T-helper 9 cell (primary cell): ENCODE results near the gene CFI.
A peak's percentile ranks its signal among the peaks of the same experiment; 100 is the strongest.

Source experiments
- DNase-seq: peaks from one replicate; pipeline ENCODE4 v3.0.0-alpha.2; 2020
- total RNA-seq, 2 donors: gene quantifications; one replicate each; lab custom pipeline; 2026; lab: John Stamatoyannopoulos, UW

CFI gene
- total RNA-seq: 0 reads per million in 2 donors

GRCh38 chr4:109801895-109802319 lies at the start of gene CFI:
TSS of gene CFI (minus strand) at chr4:109801999. CDS start at chr4:109801971, 28 bp downstream.
- no peak for DNase-seq

- no peak for DNase-seq
These were observed 48.8 kb upstream of the CFI start for GRCh38 chr4:109850601-109851000.

- no peak for DNase-seq
These were observed 46.7 kb upstream of the CFI start for GRCh38 chr4:109848501-109848900.

GRCh38 chr4:109847896-109848442 lies 46.2 kb upstream of the CFI start, which contains the start of gene LRIT3:
TSS of gene LRIT3 (plus strand) at chr4:109848107. CDS start at chr4:109848202, 95 bp downstream.
- no peak for DNase-seq

GRCh38 chr4:109846395-109847098 lies 44.7 kb upstream of the CFI start:
- DNase-seq: no peak

- no peak for DNase-seq
These were observed 35.2 kb upstream of the CFI start for GRCh38 chr4:109836985-109837384.

- DNase-seq: no peak
These were observed 32.0 kb upstream of the CFI start for GRCh38 chr4:109833756-109834155.

- DNase-seq: no peak
These were observed 25.9 kb upstream of the CFI start, which contains the start of gene RRH for GRCh38 chr4:109827672-109828071. TSS of gene RRH (plus strand) at chr4:109827972. CDS start at chr4:109828028, 56 bp downstream.

GRCh38 chr4:109826719-109827118 lies 24.9 kb upstream of the CFI start:
- DNase-seq: no peak

DNA sequence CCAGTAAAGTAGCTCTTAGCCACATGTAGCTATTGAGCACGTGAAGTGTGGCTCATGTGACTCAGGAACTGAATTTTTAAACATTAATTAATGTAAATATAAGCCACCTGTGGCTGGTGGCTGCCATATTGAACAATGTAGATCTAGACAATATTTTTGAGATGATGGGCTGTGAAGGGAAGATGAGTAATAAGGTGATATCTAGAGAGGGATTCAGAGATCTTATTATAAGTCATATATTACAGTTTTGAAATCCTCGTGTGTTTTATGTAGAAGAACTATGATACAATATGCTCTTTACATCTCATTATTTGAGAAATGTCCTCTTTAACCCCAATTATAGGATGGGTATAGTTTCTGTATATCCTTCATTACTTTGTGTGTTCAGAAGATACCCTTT lies 19.4 kb upstream of the CFI start:
- DNase-seq: no peak

DNA sequence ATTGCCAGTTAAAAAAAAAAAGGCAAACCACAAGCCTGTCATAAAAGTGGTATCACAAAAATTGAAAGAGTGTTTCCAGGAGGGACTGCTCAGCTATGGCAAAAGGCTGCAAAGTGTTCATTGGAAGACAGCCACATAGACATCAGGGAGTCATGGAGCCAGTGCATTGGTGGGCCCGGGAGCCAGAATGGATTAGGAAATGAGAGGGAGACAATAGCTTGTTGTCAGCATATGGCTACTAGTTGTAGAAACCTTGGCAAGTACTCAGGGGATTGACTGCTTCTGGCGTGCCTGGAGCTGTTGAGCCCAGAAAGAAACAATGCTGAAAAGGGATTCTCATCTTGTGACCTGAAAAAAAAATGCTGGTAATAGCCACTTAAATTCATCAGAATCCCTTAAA lies 18.8 kb upstream of the CFI start:
- no peak for DNase-seq

DNA sequence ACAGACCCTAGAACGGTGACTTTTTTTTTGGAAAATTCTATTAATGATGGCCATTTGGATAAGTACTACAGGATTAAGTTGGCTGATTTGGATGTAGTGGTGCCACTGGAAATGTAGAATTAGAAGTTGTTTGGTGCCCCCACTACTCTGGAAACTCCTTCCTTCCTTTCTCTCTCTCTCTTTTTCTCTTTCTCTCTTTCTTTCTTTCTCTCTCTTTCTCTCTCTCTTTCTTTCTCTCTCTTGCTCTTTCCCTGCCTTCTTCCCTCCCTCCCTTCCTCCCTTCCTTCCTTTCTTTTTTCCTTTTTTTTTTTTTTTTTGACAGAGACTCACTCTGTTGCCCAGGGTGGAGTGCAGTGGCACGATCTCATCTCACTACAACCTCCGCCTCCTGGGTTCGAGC lies 16.5 kb upstream of the CFI start:
- DNase-seq: no peak

DNA sequence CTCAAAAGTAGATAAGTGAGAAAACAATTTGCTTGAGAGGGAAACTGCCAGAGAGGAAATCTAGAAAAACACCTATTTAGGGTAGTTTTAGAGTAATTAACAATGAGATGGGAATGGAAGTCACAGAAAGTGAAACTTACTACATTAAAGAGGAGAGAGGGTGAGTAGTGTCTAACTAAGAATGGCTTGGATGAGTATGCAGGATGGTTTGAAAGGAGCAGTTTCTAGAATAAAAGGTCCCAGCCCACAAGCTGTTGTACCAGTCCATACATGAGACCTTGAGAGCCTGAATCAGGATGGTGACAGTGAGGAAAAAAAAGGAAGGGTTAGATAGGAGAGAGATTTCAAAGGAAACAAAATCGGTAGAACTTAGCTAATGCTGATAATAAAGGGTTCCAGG lies 15.1 kb upstream of the CFI start:
- no peak for DNase-seq

GRCh38 chr4:109816082-109816442 lies 14.3 kb upstream of the CFI start:
- DNase-seq: peak; percentile 35

GRCh38 chr4:109815151-109816081 lies 13.6 kb upstream of the CFI start, which contains the start of gene GAR1:
TSS of gene GAR1 (plus strand) at chr4:109815762. CDS start at chr4:109816165, 403 bp downstream.
- peak; percentile 74 for DNase-seq

- DNase-seq: no peak
These were observed 9.9 kb upstream of the CFI start for GRCh38 chr4:109811707-109812106.

GRCh38 chr4:109810552-109811387 lies 9.0 kb upstream of the CFI start:
- no peak for DNase-seq

- DNase-seq: no peak
These were observed 7.9 kb upstream of the CFI start for GRCh38 chr4:109809655-109810054.

DNA sequence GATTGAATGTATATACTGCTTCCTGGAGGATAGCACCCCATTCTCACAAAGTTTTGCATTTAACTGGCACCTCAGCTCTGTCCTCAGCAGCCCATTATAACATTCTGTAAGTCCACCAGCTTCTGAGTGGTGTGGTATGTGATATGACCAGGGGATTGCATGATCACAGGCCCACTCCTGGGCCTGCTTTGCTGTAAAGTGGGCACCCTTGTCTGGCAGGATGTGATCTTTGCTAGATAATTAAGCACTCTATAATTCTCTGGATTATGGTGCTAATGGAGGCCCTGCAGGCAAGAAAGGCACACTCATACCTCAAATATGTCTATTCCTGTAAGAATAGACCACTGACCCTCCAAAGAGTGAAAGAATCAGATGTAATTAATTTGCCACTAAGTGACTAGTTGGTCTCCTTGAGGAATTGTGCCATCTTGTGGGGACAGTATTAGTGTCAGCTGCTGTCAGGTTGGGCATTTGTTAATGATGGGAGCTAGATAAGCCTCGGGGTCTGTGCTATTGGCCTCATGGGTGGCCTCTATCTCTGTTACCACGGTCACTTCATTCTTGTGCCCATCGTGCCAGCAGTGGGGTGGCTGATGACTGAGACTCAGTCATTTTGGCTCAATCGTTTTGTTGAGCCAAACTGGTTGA lies 2.2 kb upstream of the CFI start:
- no peak for DNase-seq

DNA sequence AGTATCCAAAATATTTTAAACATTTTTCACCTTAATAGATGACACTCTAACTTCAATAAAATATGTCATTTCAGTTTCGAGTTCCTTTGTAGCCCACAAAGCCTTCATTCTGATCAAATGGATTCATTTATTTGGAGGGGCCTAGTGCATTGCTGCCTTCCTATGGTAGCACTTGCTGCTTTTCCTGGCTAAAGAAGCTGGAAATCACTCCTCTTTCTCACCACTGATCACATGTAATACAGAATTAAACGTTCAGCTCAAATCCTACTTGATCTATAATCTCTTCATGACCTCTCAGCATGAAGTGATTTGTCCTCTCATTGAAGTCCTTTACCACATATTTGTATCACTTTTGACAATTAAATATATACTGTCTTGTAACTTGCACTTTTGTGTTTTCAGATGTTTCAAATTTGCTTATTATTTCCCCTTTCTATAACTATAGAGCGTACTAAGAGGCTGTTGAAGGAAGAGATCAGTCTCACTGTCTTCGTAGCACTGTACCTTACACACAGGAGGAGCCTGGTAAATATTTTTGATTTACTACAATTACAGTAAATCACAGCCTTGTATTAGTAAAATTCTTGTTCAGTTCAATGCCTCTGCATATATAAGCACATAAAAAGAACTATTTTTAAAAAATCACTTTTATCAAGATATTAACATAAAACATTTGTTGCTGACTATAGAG lies 555 bp downstream of the CFI start:
- no peak for DNase-seq

DNA sequence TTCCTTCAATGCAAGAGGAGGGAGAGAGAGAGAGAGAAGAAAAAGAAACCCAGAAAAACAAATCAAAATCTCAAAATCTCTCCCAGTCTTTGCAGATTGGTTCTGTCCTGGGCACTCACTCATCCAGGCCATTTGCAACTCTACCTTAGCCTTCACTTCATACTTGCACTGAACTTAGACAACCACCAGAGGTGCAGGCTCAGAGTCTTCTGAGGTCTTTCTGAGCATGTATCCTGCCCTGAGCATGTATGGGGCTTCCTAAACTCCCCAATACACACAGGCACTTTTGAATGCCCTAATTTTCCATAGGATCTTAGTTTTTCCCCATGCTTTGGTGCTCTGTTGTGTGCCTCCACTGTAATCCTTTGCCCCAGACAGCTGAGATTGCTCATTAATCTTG lies 2.9 kb downstream of the CFI start:
- DNase-seq: no peak
